ENCODE data around the gene AGTRAP.

Gene AGTRAP

GRCh38 chr1:11707621-11708276 is 28.2 kb upstream of the AGTRAP start:
- no peak for DNase-seq

DNA sequence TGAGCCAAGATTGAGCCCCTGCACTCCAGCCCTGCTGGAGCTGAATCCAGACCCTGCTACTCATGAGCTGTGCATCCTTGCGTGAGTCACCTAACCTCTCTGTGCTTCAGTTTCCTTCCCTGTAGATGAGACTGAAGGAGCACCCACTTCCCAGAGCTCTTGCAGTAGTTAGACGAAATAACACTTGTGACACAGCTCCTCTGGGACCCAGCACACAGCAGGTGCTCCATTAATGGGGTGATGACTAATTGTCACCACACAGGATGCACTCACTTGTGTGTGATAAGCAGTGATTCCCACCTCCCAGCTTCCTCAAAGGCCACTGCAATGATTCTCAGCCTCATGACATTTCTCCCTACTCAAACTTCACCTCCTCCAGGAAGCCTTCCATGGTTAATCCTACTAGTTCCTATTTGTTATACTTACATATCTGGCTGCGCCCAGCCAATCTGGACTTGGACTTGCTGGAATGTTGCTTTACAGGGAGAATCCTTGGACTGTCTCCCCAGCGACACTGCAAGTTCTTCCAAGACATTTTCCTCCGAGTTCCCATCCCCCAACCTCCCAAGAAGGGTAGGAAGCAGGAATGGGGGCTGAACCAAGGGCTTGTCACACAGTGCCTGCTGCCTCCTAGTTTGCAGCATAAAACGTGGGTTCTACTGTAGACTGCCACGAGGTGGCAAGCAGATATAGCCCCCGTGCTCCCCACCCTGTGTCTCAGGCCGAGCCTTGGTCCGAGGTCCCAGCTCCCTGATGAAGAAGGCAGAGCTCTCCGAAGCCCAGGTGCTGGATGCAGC is 27.2 kb upstream of the AGTRAP start:
- peak; percentile 57 for DNase-seq

GRCh38 chr1:11711490-11711889 is 24.4 kb upstream of the AGTRAP start:
- no peak for DNase-seq

DNA sequence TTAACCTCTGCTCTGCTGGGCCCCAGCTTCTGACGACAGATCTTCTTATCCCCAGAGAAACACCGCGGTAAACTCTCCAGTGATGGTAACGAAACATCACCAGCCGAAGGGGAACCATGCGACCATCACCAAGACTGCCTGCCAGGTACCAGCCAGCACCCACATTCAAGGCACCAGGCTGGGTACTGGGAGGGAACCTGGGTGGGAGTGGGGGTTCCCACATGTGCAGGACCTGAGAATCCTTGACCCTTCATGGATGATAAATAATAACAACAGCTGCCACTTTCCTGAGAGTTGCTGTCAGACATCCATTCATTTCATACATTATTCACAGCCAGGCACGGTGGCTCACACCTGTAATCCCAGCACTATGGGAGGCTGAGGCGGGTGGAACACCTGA is 23.7 kb upstream of the AGTRAP start:
- no peak for DNase-seq

GRCh38 chr1:11713095-11713494 is 22.8 kb upstream of the AGTRAP start:
- no peak for DNase-seq

DNA sequence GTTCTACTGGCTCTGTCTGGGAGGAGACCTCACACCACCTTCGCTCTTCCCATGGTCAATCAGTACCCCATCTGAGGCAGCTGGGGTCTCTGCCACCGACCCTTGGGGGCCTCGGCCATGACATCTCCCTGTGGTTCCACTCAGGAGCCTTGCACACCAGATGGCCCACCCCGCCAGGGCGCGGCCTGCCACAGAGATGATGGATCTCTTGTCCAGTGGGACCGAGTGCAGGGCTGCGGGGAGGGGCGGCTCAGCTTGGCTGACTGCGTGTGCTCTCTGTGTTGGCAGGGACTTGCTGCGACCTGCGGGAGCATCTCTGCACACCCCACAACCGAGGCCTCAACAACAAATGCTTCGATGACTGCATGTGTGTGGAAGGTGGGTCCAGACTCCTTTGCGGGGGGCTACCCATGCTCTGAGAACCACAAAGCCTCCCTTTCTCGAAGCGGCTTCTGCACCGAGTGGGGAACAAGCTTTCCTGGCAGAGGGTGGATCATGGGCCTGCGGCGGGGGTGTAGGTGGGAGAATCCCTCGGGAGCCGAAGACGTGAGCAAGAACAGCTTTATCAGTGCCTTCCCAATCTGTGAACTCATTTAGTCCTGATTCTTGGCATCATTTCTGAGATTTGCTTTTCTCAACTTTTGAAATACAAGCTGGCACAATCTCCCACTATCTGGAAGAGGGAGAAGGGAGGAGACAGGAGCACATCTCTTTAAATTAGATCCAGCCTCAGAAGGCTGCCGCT is 20.9 kb upstream of the AGTRAP start:
- no peak for DNase-seq

DNA sequence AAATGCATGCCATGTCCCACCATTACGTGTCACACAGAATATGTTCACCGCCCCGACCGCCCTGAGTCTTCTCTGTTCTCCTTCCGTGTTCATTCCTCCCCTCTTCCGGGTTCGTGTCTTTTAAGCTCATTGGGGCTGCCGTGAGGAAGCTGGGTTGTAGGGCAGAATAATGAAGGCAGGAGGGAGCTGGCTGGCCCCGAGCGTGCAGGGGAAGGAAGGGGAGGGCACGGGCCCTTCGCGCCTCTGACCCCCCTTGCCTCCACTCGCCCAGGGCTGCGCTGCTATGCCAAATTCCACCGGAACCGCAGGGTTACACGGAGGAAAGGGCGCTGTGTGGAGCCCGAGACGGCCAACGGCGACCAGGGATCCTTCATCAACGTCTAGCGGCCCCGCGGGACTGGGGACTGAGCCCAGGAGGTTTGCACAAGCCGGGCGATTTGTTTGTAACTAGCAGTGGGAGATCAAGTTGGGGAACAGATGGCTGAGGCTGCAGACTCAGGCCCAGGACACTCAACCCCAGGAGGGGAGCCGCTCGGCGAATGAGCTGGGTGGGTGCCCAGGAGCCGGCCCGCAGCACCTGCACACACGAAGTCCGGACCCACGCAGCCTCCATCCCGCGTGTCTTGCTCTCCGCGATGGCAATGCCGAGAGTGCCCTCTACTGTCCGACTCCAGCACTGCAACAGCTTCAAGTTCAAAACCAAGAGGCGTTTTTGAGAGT is 16.5 kb upstream of the AGTRAP start:
- peak; percentile 68 for DNase-seq

DNA sequence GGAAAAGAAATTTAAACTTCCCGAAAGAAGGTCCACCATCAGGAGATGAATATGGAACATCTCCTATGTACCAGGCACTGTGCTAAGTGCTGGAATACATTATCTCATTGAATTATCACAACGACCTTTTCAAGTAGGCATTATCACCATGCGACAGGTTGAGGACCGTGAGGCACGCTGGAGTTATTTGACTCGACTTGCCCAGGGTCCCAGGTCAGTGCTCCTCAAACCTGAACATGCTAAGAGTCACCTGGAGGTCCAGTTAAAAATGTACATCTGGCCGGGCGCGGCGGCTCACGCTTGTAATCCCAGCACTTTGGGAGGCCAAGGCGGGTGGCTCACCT is 15.9 kb upstream of the AGTRAP start:
- no peak for DNase-seq

DNA sequence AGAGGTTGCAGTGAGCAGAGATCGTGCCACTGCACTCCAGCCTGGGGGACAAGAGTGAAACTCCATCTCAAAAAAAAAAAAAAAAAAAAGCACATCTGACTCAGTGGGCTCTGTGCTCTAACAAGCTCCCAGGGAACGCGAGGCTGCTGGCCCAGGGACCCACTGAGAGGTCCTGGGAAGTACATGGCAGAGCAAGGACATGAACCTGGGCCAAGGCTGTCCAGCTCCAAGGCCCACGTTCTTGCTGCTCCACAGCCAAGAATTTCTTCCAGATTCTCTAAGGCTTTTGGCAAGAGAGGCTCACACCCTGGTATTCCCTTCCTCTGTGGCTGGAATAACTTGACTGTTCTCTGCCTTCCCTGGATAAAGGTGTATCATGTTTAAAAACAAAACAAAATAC is 15.4 kb upstream of the AGTRAP start:
- DNase-seq, result no peak

- no peak for DNase-seq
These were observed 14.6 kb upstream of the AGTRAP start for GRCh38 chr1:11721311-11721710.

- no peak for DNase-seq
These were observed 13.4 kb upstream of the AGTRAP start for GRCh38 chr1:11722538-11722937.

DNA sequence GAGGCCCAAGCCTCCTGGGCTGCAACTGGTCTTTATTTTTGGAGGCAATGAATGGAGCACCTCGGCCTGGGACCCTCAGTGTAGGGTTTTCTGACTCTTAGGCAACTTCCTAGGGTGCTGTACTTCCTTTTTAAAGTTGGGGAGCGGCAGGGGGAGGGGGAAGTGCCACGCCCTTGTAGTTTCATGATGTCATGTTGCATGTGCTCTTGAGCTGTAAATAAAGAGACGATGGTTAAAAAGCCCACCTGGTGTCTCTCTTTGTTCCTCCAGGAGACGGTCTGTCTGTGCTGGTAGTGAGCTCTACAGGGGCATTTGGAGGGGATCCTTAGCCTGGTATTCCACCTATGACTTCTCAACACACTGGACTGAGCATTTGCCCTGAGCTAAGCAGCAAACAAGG is 10.3 kb upstream of the AGTRAP start:
- DNase-seq, result no peak

DNA sequence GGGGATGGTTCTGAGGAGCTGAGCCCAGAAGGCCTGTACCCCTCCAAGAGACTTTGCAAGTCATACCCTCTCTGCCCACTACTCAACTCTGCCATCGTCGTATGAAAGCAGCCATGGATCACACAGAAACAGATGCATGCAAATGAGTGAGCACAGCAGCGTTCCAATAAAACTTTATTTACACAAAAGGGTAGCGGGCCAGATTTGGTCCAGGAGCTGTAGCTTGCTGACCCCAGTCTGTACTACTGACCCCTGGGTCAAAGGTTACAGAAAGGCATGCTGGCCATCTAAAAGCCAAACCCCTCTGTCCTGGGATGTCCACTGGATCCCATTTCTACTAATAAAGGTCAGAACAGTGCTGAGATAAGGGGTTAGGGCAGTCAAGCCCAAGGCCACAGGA is 8.8 kb upstream of the AGTRAP start:
- DNase-seq, result no peak

- no peak for DNase-seq
These were observed 7.7 kb upstream of the AGTRAP start for GRCh38 chr1:11728126-11728806.

DNA sequence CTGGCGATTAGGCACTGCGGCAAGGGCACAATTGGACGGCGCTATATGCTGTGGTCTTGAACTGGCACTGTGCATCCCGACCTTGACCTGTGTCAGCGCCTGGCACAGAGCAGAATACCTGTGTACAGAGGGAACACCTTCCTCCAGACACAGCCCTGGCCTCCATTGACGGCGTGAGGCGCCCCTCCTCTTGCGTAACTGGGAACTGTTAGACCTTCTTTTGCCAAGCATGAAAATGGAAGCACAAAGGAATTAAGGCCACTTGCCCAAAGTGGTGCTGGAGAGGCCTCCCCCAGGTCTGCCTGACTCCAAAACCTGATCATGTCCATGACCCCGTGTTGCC is 6.8 kb upstream of the AGTRAP start:
- DNase-seq, result no peak

- no peak for DNase-seq
These were observed 6.2 kb upstream of the AGTRAP start for GRCh38 chr1:11729498-11730428.

- DNase-seq, result peak; percentile 53
These were observed 5.5 kb upstream of the AGTRAP start for GRCh38 chr1:11730429-11730891.

DNA sequence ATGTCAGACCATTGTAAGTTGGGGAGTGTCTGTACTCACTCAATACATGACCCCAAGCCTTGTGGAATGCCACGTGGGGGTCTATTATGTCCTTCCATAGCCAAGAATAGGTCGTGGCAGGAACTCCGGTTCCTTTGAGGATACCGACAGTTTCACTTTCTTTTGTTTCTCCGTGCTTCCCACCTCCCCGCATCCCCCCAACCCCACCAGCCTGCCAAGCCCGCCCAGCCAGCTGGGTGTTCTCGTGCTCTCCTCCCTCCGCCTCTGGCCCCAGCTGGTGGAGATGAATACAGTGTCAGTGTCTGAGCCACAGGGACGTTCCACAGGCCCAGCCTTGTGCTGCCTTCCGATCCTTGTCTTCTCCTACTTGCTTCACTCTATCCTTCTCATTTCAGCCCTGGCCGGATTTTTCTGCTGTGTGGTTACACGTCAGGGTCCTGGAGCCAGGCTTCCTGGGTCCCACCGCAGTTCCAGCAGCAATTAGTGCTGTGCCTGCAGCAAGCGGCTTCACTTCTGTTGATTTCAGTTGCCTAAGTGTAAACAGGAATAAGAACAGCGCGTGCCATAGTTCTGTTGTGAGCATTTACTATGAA is 4.1 kb upstream of the AGTRAP start:
- no peak for DNase-seq

GRCh38 chr1:11733306-11733705 is 2.6 kb upstream of the AGTRAP start:
- DNase-seq, result no peak

GRCh38 chr1:11735531-11735853 is 444 bp upstream of the AGTRAP start:
- DNase-seq, result no peak
